Activated T-helper 17 cell treated with anti-CD3 and anti-CD28 coated beads, Interleukin-2, amount 50 U/mL, for 72 hours (primary cell): ENCODE results near the gene MUSK. TPM values are rescaled to one million over a fixed set of nuclear protein-coding genes. Genes with fewer than 3 reads are reported as not detected.

ENCODE experiments used
- ATAC-seq: fragments of 150-1000 bp; cut with Tn5 transposase; replicated peaks from 2 replicates; pipeline ENCODE4 v1.10.0; 2021; ENCODE audit warnings: mild to moderate bottlenecking, moderate library complexity
- H3K27ac Mint-ChIP-seq: one replicate; pipeline ENCODE4 v1.8.0; 2022; ENCODE audit warnings: mixed read lengths
- H3K27me3 Mint-ChIP-seq: one replicate; pipeline ENCODE4 v1.8.0; 2022; ENCODE audit warnings: mixed read lengths
- H3K36me3 Mint-ChIP-seq: one replicate; pipeline ENCODE4 v1.8.0; 2022; ENCODE audit warnings: low read depth, mild to moderate bottlenecking, mixed read lengths
- H3K4me1 Mint-ChIP-seq: one replicate; pipeline ENCODE4 v1.8.0; 2022; ENCODE audit warnings: mixed read lengths
- H3K4me3 Mint-ChIP-seq: one replicate; pipeline ENCODE4 v1.8.0; 2022; ENCODE audit warnings: mild to moderate bottlenecking, mixed read lengths
- H3K9me3 Mint-ChIP-seq: one replicate; pipeline ENCODE4 v1.8.0; 2022; ENCODE audit warnings: mixed read lengths
- total RNA-seq, 2 donors: library from RNA; stranded (reverse); gene quantifications; one replicate each; pipeline ENCODE4 v1.2.3, GENCODE V29; 2022

The MUSK gene
- total RNA-seq, 2 donors from 2014 or later = not detected

GRCh38 chr9:110729641-110730040 lies 61.0 kb downstream of the MUSK start:
- Mint-ChIP-seq H3K36me3 (no peaks in the 10 kb centered on the region), H3K27me3 (no peaks in the 10 kb centered on the region), H3K4me3 (no peak overlapping the region), H3K27ac (no peak overlapping the region), H3K4me1 (no peaks in the 10 kb centered on the region), H3K9me3 (peaks cover under 1% of the 10 kb centered on the region)
- no peak for ATAC-seq

GRCh38 chr9:110731437-110732028 lies 62.9 kb downstream of the MUSK start:
- Mint-ChIP-seq H3K36me3 (no peaks in the 10 kb centered on the region), H3K4me1 (no peaks in the 10 kb centered on the region), H3K9me3 (peaks cover 11% of the 10 kb centered on the region), H3K27me3 (no peaks in the 10 kb centered on the region), H3K27ac (no peak overlapping the region), H3K4me3 (no peak overlapping the region)
- ATAC-seq = no peak

- Mint-ChIP-seq H3K27ac (no peak overlapping the region), H3K9me3 (peaks cover 11% of the 10 kb centered on the region), H3K36me3 (no peaks in the 10 kb centered on the region), H3K27me3 (no peaks in the 10 kb centered on the region), H3K4me3 (no peak overlapping the region), H3K4me1 (no peaks in the 10 kb centered on the region)
- ATAC-seq = no peak
Observed at GRCh38 chr9:110738982-110739381, 70.4 kb downstream of the MUSK start.

GRCh38 chr9:110742741-110743371 lies 74.3 kb downstream of the MUSK start:
- Mint-ChIP-seq H3K27me3 (no peaks in the 10 kb centered on the region), H3K4me3 (no peak overlapping the region), H3K9me3 (no peaks in the 10 kb centered on the region), H3K4me1 (no peaks in the 10 kb centered on the region), H3K27ac (no peak overlapping the region), H3K36me3 (no peaks in the 10 kb centered on the region)
- ATAC-seq = no peak

GRCh38 chr9:110744715-110745384 lies 76.3 kb downstream of the MUSK start:
- Mint-ChIP-seq H3K9me3 (peaks cover 4% of the 10 kb centered on the region), H3K4me3 (no peak overlapping the region), H3K27me3 (peaks cover 4% of the 10 kb centered on the region), H3K36me3 (no peaks in the 10 kb centered on the region), H3K4me1 (no peaks in the 10 kb centered on the region), H3K27ac (no peak overlapping the region)
- no peak for ATAC-seq

- H3K4me1 Mint-ChIP-seq = no peaks in the 10 kb centered on the region
- H3K4me3 Mint-ChIP-seq = no peak overlapping the region
- no peak for ATAC-seq
- H3K9me3 Mint-ChIP-seq = peaks cover 4% of the 10 kb centered on the region
- peaks cover 4% of the 10 kb centered on the region for H3K27me3 Mint-ChIP-seq
- H3K27ac Mint-ChIP-seq = no peak overlapping the region
- no peaks in the 10 kb centered on the region for H3K36me3 Mint-ChIP-seq
Observed at GRCh38 chr9:110745676-110746075, 77.1 kb downstream of the MUSK start.

- no peak for ATAC-seq
- Mint-ChIP-seq H3K9me3 (peaks cover 4% of the 10 kb centered on the region), H3K36me3 (no peaks in the 10 kb centered on the region), H3K27me3 (peaks cover 4% of the 10 kb centered on the region), H3K4me1 (no peaks in the 10 kb centered on the region), H3K4me3 (no peak overlapping the region), H3K27ac (no peak overlapping the region)
Observed at GRCh38 chr9:110746211-110746930, 77.8 kb downstream of the MUSK start.

- Mint-ChIP-seq H3K27me3 (peaks cover 4% of the 10 kb centered on the region), H3K4me1 (no peaks in the 10 kb centered on the region), H3K27ac (no peak overlapping the region), H3K9me3 (peaks cover 4% of the 10 kb centered on the region), H3K36me3 (no peaks in the 10 kb centered on the region), H3K4me3 (no peak overlapping the region)
- ATAC-seq = no peak
Observed at GRCh38 chr9:110748251-110748893, 79.8 kb downstream of the MUSK start.

- no peak for ATAC-seq
- no peak overlapping the region for H3K27ac Mint-ChIP-seq
Observed at GRCh38 chr9:110750272-110750671, 81.7 kb downstream of the MUSK start.

GRCh38 chr9:110751971-110752370 lies 83.4 kb downstream of the MUSK start:
- Mint-ChIP-seq H3K36me3 (no peaks in the 10 kb centered on the region), H3K9me3 (peaks cover 4% of the 10 kb centered on the region), H3K27me3 (peaks cover 4% of the 10 kb centered on the region), H3K4me1 (no peaks in the 10 kb centered on the region), H3K4me3 (no peak overlapping the region), H3K27ac (no peak overlapping the region)
- no peak for ATAC-seq

More at GRCh38 chr9:110750272-110750671, 81.7 kb downstream of the MUSK start:
- H3K4me1 Mint-ChIP-seq = no peaks in the 10 kb centered on the region
- peaks cover 4% of the 10 kb centered on the region for H3K27me3 Mint-ChIP-seq
- no peak overlapping the region for H3K4me3 Mint-ChIP-seq
- H3K9me3 Mint-ChIP-seq = peaks cover 4% of the 10 kb centered on the region
- no peaks in the 10 kb centered on the region for H3K36me3 Mint-ChIP-seq

GRCh38 chr9:110752766-110753165 lies 84.2 kb downstream of the MUSK start:
- no peak for ATAC-seq
- H3K27ac Mint-ChIP-seq = no peak overlapping the region

GRCh38 chr9:110753731-110754231 lies 85.2 kb downstream of the MUSK start:
- no peaks in the 10 kb centered on the region for H3K36me3 Mint-ChIP-seq
- no peak overlapping the region for H3K27ac Mint-ChIP-seq
- H3K27me3 Mint-ChIP-seq = peaks cover 4% of the 10 kb centered on the region
- no peak overlapping the region for H3K4me3 Mint-ChIP-seq
- no peaks in the 10 kb centered on the region for H3K4me1 Mint-ChIP-seq
- no peaks in the 10 kb centered on the region for H3K9me3 Mint-ChIP-seq
- no peak for ATAC-seq

More at GRCh38 chr9:110752766-110753165, 84.2 kb downstream of the MUSK start:
- Mint-ChIP-seq H3K36me3 (no peaks in the 10 kb centered on the region), H3K4me3 (no peak overlapping the region), H3K27me3 (peaks cover 4% of the 10 kb centered on the region), H3K4me1 (no peaks in the 10 kb centered on the region), H3K9me3 (peaks cover 4% of the 10 kb centered on the region)

- ATAC-seq = no peak
- no peaks in the 10 kb centered on the region for H3K36me3 Mint-ChIP-seq
- no peaks in the 10 kb centered on the region for H3K4me1 Mint-ChIP-seq
- H3K27me3 Mint-ChIP-seq = no peaks in the 10 kb centered on the region
- H3K27ac Mint-ChIP-seq = no peak overlapping the region
- no peak overlapping the region for H3K4me3 Mint-ChIP-seq
- no peaks in the 10 kb centered on the region for H3K9me3 Mint-ChIP-seq
Observed at GRCh38 chr9:110755179-110755578, 86.6 kb downstream of the MUSK start.

- Mint-ChIP-seq H3K4me3 (no peak overlapping the region), H3K4me1 (no peaks in the 10 kb centered on the region), H3K27ac (no peak overlapping the region), H3K9me3 (no peaks in the 10 kb centered on the region), H3K27me3 (no peaks in the 10 kb centered on the region), H3K36me3 (no peaks in the 10 kb centered on the region)
- ATAC-seq = no peak
Observed at GRCh38 chr9:110758201-110758600, 89.6 kb downstream of the MUSK start.
